AG04450 (cell line): Measurements from ENCODE around the gene SCARF2. TPM values are rescaled to one million over a fixed set of nuclear protein-coding genes. Genes with fewer than 3 reads are reported as not detected.
"Not testable (repeated sequence)": the region's sequence is repeated elsewhere in the genome, so short reads cannot be mapped to it uniquely, and the experiment has no call there.

Experiments
- CTCF ChIA-PET: fragments of 300-600, 350-600 bp; formaldehyde crosslinking; extraction: SDS; loops from one replicate; lab custom pipeline; 2022; ENCODE audit warnings: antibody characterized with exemption, inconsistent platforms; lab: Charles Lee
- POLR2A ChIA-PET: fragments of 350-600 bp; formaldehyde crosslinking; extraction: SDS; loops from one replicate; lab custom pipeline; 2021; ENCODE audit warnings: antibody characterized with exemption, inconsistent platforms; lab: Yijun Ruan, JAX
- DNase-seq: peaks from one replicate; pipeline ENCODE4 v3.0.0-alpha.2; 2011; ENCODE audit warnings: low read depth, low spot score
- H3K27ac ChIP-seq: one replicate; pipeline ENCODE4 v1.5.1; 2012; ENCODE audit warnings: low read depth, low read length, control low read depth
- H3K27me3 ChIP-seq: one replicate; pipeline ENCODE4 v1.6.0; 2012; ENCODE audit warnings: low read length; ENCODE audit not compliant: control insufficient read depth, insufficient read depth
- H3K4me3 ChIP-seq: 2 replicates; pipeline ENCODE4 v1.5.1; 2011; ENCODE audit warnings: mild to moderate bottlenecking, low read depth, low read length, control low read depth
- H3K9me3 ChIP-seq: 2 replicates; pipeline ENCODE4 v1.5.1; 2012; ENCODE audit warnings: low read length; ENCODE audit not compliant: control insufficient read depth, insufficient read depth
- CTCF ChIP-seq: IDR thresholded peaks from 2 replicates; pipeline ENCODE4 v1.5.1; 2011; ENCODE audit warnings: low read depth, low read length, control low read depth, inconsistent platforms
- polyA plus RNA-seq: library from polyadenylated mRNA; depleted of rRNA; stranded (reverse); fragments of >200 nt; gene quantifications from 2 replicates; pipeline ENCODE4 v1.2.3, GENCODE V29; 2011

Gene SCARF2
- polyA plus RNA-seq, 1 experiment, result 7.3 TPM

DNA sequence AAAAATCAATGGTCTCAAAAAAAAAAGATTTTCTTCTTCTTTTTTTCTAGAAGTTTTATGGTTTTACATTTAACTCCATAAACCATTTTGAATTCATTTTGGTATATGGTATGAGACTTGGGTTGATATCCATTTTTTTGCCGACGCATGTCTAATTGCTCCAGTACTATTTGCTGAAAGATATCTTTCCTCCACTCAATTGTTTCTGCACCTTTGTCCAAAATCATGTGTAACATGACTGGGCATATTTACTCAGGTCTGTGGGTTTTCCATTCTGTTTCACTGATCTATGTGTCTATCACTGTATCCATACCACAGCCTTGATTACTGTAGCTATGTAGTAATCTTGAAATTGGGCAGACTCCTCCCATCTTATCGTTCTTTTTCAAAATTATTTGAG, 15.6 kb upstream of the SCARF2 start:
- no peaks in the 10 kb centered on the region for H3K27me3 ChIP-seq
- no peak for DNase-seq
- no peak overlapping the region for H3K27ac ChIP-seq
- H3K9me3 ChIP-seq, result no peaks in the 10 kb centered on the region; the same call in 1 of the 2 replicates
- H3K4me3 ChIP-seq, result no peak overlapping the region
- no peak for TF ChIP-seq CTCF
- ChIA-PET POLR2A (no interaction called here), CTCF (interaction anchor here (0.7 to 5.8 kb wide), 3 partner anchors 13 to 406 kb away, joined by 3 to 155 read pairs (median 3); no protein-coding TSS in a partner anchor)

DNA sequence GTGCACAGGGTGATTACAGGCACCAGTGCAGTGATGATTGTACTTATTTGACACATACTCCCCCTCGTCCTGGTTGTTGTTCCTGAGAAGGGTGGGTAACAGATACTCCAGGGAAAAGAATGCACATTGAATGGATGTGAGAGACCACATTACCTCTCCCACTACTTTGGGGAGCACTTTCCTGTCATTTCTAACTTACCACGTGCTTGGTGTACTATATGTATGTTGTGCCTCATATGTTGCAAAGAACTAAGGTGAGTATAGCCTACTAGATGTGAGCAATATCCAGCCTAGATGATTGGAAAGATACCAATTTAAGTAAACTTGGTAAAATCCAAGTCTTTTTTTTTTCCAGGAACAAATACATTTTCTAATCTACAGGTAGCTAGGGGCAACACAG, 14.3 kb upstream of the SCARF2 start:
- TF ChIP-seq CTCF, result no peak
- Histone ChIP-seq H3K9me3 (no peaks in the 10 kb centered on the region; the same call in 1 of the 2 replicates), H3K4me3 (no peak overlapping the region), H3K27me3 (no peaks in the 10 kb centered on the region), H3K27ac (no peak overlapping the region)
- DNase-seq, result no peak
- ChIA-PET POLR2A (no interaction called here), CTCF (interaction anchor here (5.8 kb wide), 1 partner anchor 34 kb away, joined by 155 read pairs; no protein-coding TSS in a partner anchor)

GRCh38 chr22:20451129-20451778, 13.6 kb upstream of the SCARF2 start:
- DNase-seq, H3K27ac ChIP-seq, H3K4me3 ChIP-seq, H3K9me3 ChIP-seq, POLR2A ChIA-PET, H3K27me3 ChIP-seq, CTCF ChIA-PET: not testable (repeated sequence)

DNA sequence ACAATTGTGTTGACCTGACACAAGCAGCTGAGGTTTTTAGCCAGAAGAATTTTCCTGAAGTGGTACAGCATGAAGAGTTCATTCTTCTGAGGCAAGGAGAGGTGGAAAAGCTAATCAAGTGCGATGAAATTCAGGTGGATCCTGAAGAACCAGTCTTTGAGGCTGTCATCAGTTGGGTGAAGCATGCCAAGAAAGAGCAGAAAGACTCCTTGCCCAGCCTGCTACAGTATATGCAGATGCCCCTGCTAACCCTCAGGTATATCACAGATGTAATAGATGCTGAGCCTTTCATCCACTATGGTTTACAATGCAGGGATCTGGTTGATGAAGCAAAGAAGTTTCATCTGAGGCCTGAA, 12.9 kb upstream of the SCARF2 start:
- no peak for TF ChIP-seq CTCF
- Histone ChIP-seq H3K9me3 (no peaks in the 10 kb centered on the region; the same call in 1 of the 2 replicates), H3K27ac (no peak overlapping the region), H3K4me3 (no peak overlapping the region), H3K27me3 (no peaks in the 10 kb centered on the region)
- ChIA-PET POLR2A (no interaction called here), CTCF (interaction anchor here (1.0 kb wide), 1 partner anchor 32 kb away, joined by 3 read pairs; no protein-coding TSS in a partner anchor)
- no peak for DNase-seq

DNA sequence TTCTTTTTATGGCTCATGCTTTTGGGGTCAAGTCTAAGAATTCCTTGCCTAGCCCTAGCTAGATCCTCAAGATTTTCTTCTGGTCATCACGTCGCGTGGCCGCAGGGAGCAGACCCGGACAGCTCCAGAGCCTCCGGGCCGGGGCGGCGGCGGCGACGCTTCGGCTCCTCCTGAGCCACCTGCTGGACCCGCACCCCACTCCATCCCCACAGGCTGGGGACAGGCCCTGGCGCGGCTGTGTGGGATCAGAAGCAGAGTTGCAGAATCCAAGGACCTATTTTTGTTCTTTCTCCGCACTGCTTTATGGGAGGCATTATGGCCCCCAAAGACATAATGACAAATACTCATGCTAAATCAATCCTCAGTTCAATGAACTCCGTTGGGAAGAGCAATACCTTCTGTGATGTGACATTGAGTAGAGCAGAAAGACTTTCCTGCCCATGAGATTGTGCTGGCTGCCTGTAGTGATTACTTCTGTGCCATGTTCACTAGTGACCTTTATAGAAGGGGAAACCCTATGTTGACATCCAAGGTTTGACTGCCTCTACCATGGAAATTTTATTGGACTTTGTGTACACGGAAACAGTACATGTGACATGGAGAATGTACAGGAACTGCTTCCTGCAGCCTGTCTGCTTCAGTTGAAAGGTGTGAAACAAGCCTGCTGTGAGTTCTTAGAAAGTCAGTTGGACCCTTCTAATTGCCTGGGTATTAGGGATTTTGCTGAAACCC, 12.4 kb upstream of the SCARF2 start:
- TF ChIP-seq CTCF, result no peak
- ChIA-PET CTCF (interaction anchor here (1.0 kb wide), 1 partner anchor 32 kb away, joined by 3 read pairs; no protein-coding TSS in a partner anchor), POLR2A (no interaction called here)
- Histone ChIP-seq H3K4me3 (no peak overlapping the region), H3K27me3 (no peaks in the 10 kb centered on the region), H3K9me3 (no peaks in the 10 kb centered on the region; the same call in 1 of the 2 replicates), H3K27ac (no peak overlapping the region)
- DNase-seq, result no peak
